Hepatocyte (in vitro differentiated cells): ENCODE data around the gene MORC2.

Experiments used
- EZH2 ChIP-seq: fragments of 200-600 bp; sonication (generic); IDR thresholded peaks from 2 replicates; pipeline ENCODE4 v1.6.1; 2016; ENCODE audit warnings: antibody characterized with exemption, mild to moderate bottlenecking, borderline replicate concordance
- TF ChIP-seq, protein P1 (sequence below): fragments of 200-600 bp; sonication (generic); IDR thresholded peaks from 2 replicates; pipeline ENCODE4 v1.5.1; 2016; ENCODE audit warnings: antibody characterized with exemption, mild to moderate bottlenecking; ENCODE audit not compliant: poor library complexity

DNA sequence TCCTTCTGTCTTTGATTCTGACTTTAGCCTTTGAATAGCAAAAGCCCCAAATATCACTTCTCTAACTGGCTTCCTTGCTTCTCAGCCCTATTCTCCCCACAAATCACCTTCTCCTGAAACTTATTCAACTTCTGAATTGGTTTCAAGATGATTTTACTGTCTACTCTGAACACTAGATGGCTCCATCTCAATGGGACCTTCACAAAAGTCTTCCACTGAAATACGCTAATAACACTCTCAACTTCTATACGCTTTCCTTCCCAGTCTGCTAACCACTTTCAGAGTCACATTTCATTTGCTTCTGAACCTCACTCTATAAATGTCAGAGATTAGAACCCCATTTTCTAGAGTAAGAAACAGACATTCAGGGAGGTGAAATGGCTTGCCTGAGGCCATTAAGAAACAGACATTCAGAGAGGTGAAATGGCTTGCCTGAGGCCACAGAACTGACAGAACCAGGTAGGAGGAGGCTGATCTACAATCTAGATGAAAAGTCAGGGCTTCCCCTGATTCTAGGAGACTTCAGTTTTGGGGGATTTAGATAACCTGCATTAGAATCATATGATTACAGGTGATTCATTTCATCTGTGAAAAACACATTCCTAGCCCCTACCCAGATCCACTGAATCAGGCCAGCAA is 20.6 kb downstream of the MORC2 start:
- TF ChIP-seq, protein P1, sequence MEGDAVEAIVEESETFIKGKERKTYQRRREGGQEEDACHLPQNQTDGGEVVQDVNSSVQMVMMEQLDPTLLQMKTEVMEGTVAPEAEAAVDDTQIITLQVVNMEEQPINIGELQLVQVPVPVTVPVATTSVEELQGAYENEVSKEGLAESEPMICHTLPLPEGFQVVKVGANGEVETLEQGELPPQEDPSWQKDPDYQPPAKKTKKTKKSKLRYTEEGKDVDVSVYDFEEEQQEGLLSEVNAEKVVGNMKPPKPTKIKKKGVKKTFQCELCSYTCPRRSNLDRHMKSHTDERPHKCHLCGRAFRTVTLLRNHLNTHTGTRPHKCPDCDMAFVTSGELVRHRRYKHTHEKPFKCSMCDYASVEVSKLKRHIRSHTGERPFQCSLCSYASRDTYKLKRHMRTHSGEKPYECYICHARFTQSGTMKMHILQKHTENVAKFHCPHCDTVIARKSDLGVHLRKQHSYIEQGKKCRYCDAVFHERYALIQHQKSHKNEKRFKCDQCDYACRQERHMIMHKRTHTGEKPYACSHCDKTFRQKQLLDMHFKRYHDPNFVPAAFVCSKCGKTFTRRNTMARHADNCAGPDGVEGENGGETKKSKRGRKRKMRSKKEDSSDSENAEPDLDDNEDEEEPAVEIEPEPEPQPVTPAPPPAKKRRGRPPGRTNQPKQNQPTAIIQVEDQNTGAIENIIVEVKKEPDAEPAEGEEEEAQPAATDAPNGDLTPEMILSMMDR = peak; percentile 84
- TF ChIP-seq EZH2 = no peak
